ELR (cell line): Measurements from ENCODE around the gene HHIP.
"Not testable (repeated sequence)": the region's sequence is repeated elsewhere in the genome, so short reads cannot be mapped to it uniquely, and the experiment has no call there.

Experiments used
- DNase-seq: peaks from one replicate; pipeline ENCODE4 v3.0.0-alpha.2; 2015; ENCODE audit warnings: low read depth

The HHIP gene

GRCh38 chr4:144748814-144749555 lies 103.0 kb downstream of the HHIP start:
- DNase-seq = no peak

- DNase-seq = no peak
Observed at GRCh38 chr4:144750348-144750747, 104.4 kb downstream of the HHIP start.

GRCh38 chr4:144754562-144755410 lies 108.8 kb downstream of the HHIP start:
- peak; percentile 55 for DNase-seq

- DNase-seq = peak; percentile 42
Observed at GRCh38 chr4:144757969-144758368, 112.0 kb downstream of the HHIP start.

- DNase-seq = not testable (repeated sequence)
Observed at GRCh38 chr4:144768809-144769208, 122.9 kb downstream of the HHIP start.

DNA sequence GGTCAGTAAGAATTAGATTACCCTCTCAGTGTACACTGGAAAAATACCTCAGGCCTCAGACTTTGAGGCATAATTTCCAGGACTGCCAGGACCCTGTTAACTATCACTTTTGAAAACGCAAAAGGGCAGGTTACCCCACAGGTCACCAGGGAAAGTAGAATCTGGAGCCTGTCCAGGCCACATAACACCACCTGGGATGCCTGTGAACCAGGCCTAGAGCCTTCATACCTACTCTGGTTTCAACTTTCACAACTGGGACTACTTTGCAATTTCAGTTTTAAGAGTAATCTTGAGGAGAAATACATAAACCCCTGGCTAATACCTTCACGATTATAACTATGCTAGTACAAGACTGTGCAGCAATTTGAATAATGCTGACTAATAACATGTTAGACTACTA lies 132.4 kb downstream of the HHIP start:
- no peak for DNase-seq

DNA sequence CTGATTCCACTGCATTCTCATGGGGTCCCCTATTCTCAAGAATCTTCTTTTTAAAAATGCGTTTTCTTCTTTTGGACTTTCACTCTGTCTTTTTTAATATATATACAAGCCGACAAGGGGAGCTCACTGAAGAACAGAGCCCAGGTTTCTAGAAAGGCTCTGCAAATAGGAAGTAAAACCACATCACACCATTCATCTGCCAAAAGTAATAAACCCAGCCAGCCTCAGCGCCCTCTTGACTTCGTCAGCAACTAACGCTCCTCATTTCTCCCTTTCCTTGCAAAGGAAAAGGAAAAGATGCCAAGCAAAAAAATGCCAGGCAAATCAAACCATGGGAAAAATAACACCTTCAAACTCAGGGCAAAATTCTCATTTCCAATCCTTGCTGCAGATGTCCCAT lies 136.4 kb downstream of the HHIP start:
- DNase-seq = no peak

- no peak for DNase-seq
Observed at GRCh38 chr4:144785961-144786360, 140.0 kb downstream of the HHIP start.

DNA sequence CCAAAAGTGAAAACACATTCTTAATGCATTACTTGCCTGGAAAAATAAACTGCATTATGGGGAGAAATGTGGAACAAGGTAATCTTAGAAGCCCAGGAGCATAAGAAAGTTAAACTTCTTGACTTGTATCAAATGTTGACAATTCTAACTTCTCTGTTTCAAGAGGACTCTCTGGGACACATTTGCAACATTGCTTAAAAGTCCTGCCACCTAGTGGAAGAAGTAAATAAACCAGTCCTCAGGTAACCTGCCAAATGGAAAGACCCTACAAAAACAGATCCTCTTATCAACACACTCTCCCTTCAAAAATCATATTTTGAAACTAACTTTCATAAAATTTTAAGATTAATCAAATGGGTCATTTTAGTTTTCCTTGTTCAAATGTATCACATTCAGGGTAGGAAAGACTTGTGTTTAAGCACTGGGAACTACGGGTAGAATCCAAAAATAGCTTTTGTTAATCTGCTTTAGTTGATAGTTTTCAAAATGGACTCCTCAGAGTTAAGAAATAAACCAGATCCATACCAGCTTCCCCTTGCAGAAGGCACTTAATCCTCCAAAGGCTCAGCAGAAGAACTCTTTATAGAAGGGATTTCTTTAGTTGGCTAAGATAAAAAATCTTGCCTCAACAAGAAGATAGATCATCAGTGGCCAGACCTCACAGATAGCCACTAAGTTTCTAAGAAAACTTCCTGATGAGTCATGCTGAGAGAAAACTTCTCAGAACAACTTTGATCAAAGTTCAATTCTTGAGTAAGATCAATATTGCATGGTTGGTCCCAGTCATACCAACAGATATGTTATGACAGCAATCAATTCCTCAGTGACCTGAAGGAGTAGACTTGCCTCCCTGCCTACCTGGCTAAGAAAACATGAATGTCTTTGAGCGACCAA lies 141.7 kb downstream of the HHIP start:
- DNase-seq = peak; percentile 60

GRCh38 chr4:144788469-144788868 lies 142.5 kb downstream of the HHIP start:
- DNase-seq = no peak

GRCh38 chr4:144791933-144792332 lies 146.0 kb downstream of the HHIP start:
- not testable (repeated sequence) for DNase-seq
